Neural cell (in vitro differentiated cells): ENCODE data around the gene HIBADH. TPM values are rescaled to one million over a fixed set of nuclear protein-coding genes. Genes with fewer than 3 reads are reported as not detected.
A peak's percentile ranks its signal among the peaks of the same experiment; 100 is the strongest.

Experiments used
- H2AFZ ChIP-seq: fragments of 200-600, 300-800 bp; sonication (generic), shearing (Covaris generic); 2 replicates; pipeline ENCODE4 v1.6.0; 2014; ENCODE audit warnings: low read depth, mild to moderate bottlenecking, antibody characterized with exemption, low read length, moderate library complexity
- H3F3A ChIP-seq: fragments of 200-600 bp; shearing (Covaris generic); 2 replicates; pipeline ENCODE4 v1.6.1; 2016; ENCODE audit warnings: mild to moderate bottlenecking, moderate library complexity, mixed read lengths, antibody characterized with exemption, low read length; ENCODE audit not compliant: insufficient read depth, poor library complexity, severe bottlenecking
- H3K27ac ChIP-seq: fragments of 200-600, 300-800 bp; sonication (generic), shearing (Covaris generic); 2 replicates; pipeline ENCODE4 v1.5.1; 2014; ENCODE audit warnings: mild to moderate bottlenecking, low read length, moderate library complexity
- H3K27me3 ChIP-seq: fragments of 300-800, 200-600 bp; sonication (generic), shearing (Covaris generic); 2 replicates; pipeline ENCODE4 v1.6.0; 2014; ENCODE audit warnings: mild to moderate bottlenecking, low read depth, low read length, moderate library complexity; ENCODE audit not compliant: insufficient read depth
- H3K36me3 ChIP-seq: fragments of 300-800, 200-600 bp; sonication (generic), shearing (Covaris generic); 2 replicates; pipeline ENCODE4 v1.5.1; 2014; ENCODE audit warnings: mild to moderate bottlenecking, antibody characterized with exemption, low read length, moderate library complexity; ENCODE audit not compliant: insufficient read depth
- H3K4me2 ChIP-seq: fragments of 300-800, 200-600 bp; sonication (generic), shearing (Covaris generic); 2 replicates; pipeline ENCODE4 v1.6.0; 2014; ENCODE audit warnings: mild to moderate bottlenecking, low read length
- H3K4me3 ChIP-seq: fragments of 300-800, 200-600 bp; sonication (generic), shearing (Covaris generic); 2 replicates; pipeline ENCODE4 v1.5.1; 2014; ENCODE audit warnings: mild to moderate bottlenecking, low read length, moderate library complexity
- H3K79me2 ChIP-seq: fragments of 200-600 bp; shearing (Covaris generic); replicated peaks from 2 replicates; pipeline ENCODE4 v1.6.0; 2014; ENCODE audit warnings: mild to moderate bottlenecking, low read length, moderate library complexity; ENCODE audit not compliant: insufficient read depth
- H3K9ac ChIP-seq: fragments of 300-800, 200-600 bp; sonication (generic), shearing (Covaris generic); 2 replicates; pipeline ENCODE4 v1.6.1; 2016; ENCODE audit warnings: mild to moderate bottlenecking, low read length, mixed read lengths
- H3K9me2 ChIP-seq: fragments of 200-600 bp; shearing (Covaris generic); 2 replicates; pipeline ENCODE4 v1.6.1; 2016; ENCODE audit warnings: mild to moderate bottlenecking, low read length, mixed read lengths; ENCODE audit not compliant: insufficient read depth
- H3K9me3 ChIP-seq: fragments of 200-600, 300-800 bp; sonication (generic), shearing (Covaris generic); 2 replicates; pipeline ENCODE4 v1.6.1; 2016; ENCODE audit warnings: mild to moderate bottlenecking, mixed run types, low read length, moderate library complexity, mixed read lengths
- H4K20me1 ChIP-seq: fragments of 200-600 bp; shearing (Covaris generic); 2 replicates; pipeline ENCODE4 v1.6.1; 2016; ENCODE audit warnings: mild to moderate bottlenecking, mixed run types; ENCODE audit not compliant: insufficient read depth
- CTCF ChIP-seq: fragments of 450-650 bp; IDR thresholded peaks from 2 replicates; pipeline ENCODE4 v1.5.1; 2014; ENCODE audit warnings: antibody characterized with exemption, mild to moderate bottlenecking, moderate library complexity; ENCODE audit not compliant: poor library complexity, severe bottlenecking
- EP300 ChIP-seq: fragments of 450-650 bp; conservative IDR thresholded peaks from 2 replicates; pipeline ENCODE4 v1.6.1; 2014; ENCODE audit warnings: antibody characterized with exemption, mild to moderate bottlenecking, moderate library complexity; ENCODE audit not compliant: poor library complexity, severe bottlenecking
- EZH2 ChIP-seq: fragments of 200-600, 300-800 bp; shearing (Covaris generic), sonication (generic); IDR thresholded peaks from 2 replicates; pipeline ENCODE4 v1.6.1; 2014; ENCODE audit warnings: antibody characterized with exemption, low read length, borderline replicate concordance, mild to moderate bottlenecking; ENCODE audit not compliant: insufficient read depth, poor library complexity, severe bottlenecking
- POLR2AphosphoS5 ChIP-seq: IDR thresholded peaks from 2 replicates; pipeline ENCODE4 v1.6.1; 2012
- RAD21 ChIP-seq: fragments of 450-650 bp; conservative IDR thresholded peaks from 2 replicates; pipeline ENCODE4 v1.6.1; 2014; ENCODE audit warnings: antibody characterized with exemption, mild to moderate bottlenecking, moderate library complexity
- REST ChIP-seq: IDR thresholded peaks from 2 replicates; pipeline ENCODE4 v1.6.1; 2012; ENCODE audit warnings: borderline replicate concordance
- SMC3 ChIP-seq: fragments of 450-650 bp; conservative IDR thresholded peaks from 2 replicates; pipeline ENCODE4 v1.6.1; 2014; ENCODE audit warnings: antibody characterized with exemption, mild to moderate bottlenecking, moderate library complexity; ENCODE audit not compliant: poor library complexity
- TAF1 ChIP-seq: IDR thresholded peaks from 2 replicates; pipeline ENCODE4 v1.6.1; 2012; ENCODE audit warnings: low read depth
- polyA plus RNA-seq: library from polyadenylated mRNA; depleted of rRNA; stranded (reverse); fragments of >200 nt; gene quantifications from 2 replicates; pipeline ENCODE4 v1.2.3, GENCODE V29; 2014

Gene HIBADH
- polyA plus RNA-seq, 1 donor from 2014 or later, result 14.4 TPM

GRCh38 chr7:27576360-27576944 lies 86.2 kb downstream of the HIBADH start:
- Histone ChIP-seq H3K27me3 (no peaks in the 10 kb centered on the region), H3K27ac (no peak overlapping the region), H3K79me2 (no peaks in the 10 kb centered on the region), H3K4me2 (no peak overlapping the region), H4K20me1 (no peaks in the 10 kb centered on the region), H3K9me3 (no peaks in the 10 kb centered on the region), H3K9ac (no peak overlapping the region), H2AFZ (no peak overlapping the region), H3K9me2 (no peaks in the 10 kb centered on the region), H3F3A (no peaks in the 10 kb centered on the region), H3K4me3 (no peak overlapping the region), H3K36me3 (no peaks in the 10 kb centered on the region)
- TF ChIP-seq CTCF (peak; percentile 77), RAD21 (peak; percentile 78), EZH2 (no peak), REST (no peak), SMC3 (peak; percentile 79)

- Histone ChIP-seq H3K36me3 (no peaks in the 10 kb centered on the region), H3K4me2 (no peak overlapping the region), H3K9me2 (no peaks in the 10 kb centered on the region), H3F3A (no peaks in the 10 kb centered on the region), H2AFZ (no peak overlapping the region), H3K4me3 (no peak overlapping the region), H3K9ac (no peak overlapping the region), H3K27me3 (no peaks in the 10 kb centered on the region), H3K9me3 (no peaks in the 10 kb centered on the region), H3K79me2 (no peaks in the 10 kb centered on the region), H4K20me1 (no peaks in the 10 kb centered on the region), H3K27ac (no peak overlapping the region)
- TF ChIP-seq EP300 (no peak), EZH2 (no peak), CTCF (no peak), SMC3 (no peak), REST (no peak), TAF1 (no peak), POLR2AphosphoS5 (no peak)
Measured at GRCh38 chr7:27575613-27576012, 87.1 kb downstream of the HIBADH start.
